NOMO-1 (cell line): ENCODE measurements around the gene UST.

ENCODE experiments used
- DNase-seq, 2 experiments: peaks; one replicate each; lab custom pipeline; 2025; ENCODE audit not compliant: unreplicated experiment in 2 of 2; lab: John Stamatoyannopoulos, UW

Gene UST

DNA sequence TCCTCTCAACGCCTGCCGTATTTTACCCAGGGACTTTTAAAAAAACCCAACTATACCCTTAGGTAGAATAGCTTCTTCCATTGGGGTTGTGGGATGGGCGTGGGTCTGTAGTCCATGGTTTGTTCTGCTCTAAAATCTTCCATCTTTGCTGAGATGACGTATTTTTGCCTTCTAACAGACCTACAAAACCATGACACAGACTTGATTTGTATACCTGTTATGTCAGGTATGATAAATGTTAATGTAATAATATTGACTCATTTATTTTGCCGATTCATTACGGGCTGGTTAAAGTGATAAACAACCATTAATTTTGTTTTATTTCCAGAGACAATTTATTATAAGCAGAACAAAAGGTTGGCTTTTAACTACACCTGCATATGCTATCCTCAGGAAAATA is 48.7 kb downstream of the UST start:
- DNase-seq: no peak

DNA sequence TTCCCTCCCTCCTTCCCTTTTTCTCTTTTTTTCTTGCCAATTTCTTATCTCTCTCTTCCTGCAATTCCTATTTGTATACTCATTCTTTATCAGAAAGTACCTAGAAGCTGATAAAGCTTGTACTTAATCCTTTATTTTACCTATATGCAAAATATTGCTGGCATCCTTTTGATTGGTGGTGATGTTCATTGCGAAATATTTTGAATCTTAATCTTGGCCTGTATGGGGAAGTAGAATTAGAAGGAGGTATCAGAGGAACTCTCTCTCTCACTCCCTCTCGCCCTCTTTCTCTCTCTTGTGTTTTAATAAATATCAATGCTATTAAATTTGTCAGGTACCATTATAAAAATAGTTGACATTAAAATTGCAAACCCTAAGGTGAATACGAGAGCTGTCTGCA is 52.8 kb downstream of the UST start:
- peak in 1 of 2 experiments; percentile 45 for DNase-seq

DNA sequence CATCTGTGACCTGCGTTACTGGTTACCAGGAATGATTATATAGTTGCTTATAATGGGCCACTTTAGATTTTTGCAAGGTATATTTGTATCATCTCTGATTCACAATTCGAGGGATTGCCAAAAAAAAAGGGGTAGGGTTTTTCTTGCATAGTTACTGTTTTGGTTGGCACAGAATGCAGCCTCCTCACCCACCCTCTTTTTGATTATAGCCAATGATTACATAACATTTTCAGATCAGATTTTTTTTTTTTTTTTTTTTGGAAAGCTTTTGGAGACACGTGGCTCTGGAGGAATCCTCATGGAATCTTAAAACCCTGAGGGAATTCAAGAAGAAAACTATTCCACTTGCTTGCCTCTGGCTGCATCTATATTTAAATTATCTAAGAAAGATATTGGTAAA is 53.7 kb downstream of the UST start:
- DNase-seq: no peak

DNA sequence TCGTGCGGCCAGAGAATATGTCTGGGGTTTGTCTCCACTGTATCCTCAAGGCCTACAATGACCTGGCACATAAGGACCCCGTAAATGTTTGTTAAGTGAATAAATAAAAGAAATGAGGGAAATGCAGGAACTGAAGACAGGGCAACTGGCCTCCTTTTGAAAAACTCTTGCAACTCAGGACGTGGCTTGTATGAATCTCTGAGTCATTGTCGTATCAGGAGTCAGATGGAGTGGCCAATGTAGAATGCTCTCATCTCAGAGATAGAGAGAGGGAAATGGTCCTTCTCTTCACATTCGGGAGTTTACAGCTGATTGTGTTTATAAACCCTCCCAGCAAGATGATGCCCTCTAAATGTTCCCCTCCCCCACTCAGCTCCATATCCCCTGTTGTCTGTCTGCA is 57.1 kb downstream of the UST start:
- no peak for DNase-seq

DNA sequence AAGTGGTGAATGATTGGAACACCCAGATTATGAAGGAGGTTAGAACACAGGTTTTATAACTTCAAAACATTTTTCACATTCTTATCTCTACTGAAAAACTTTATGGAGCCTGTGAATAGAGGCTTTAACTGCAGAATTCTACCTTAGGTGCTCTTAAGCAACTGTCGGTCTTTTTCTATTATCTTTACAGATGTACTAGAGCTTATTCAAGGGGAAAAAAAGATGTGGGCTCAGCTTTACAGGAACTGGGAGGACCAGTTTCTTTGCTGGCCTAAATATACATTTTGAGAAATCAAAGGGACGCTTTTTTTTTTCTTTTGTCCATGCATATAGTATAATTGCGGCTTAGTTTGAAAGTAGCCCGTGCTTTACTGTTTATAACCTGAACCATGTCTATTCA is 58.9 kb downstream of the UST start:
- no peak for DNase-seq

DNA sequence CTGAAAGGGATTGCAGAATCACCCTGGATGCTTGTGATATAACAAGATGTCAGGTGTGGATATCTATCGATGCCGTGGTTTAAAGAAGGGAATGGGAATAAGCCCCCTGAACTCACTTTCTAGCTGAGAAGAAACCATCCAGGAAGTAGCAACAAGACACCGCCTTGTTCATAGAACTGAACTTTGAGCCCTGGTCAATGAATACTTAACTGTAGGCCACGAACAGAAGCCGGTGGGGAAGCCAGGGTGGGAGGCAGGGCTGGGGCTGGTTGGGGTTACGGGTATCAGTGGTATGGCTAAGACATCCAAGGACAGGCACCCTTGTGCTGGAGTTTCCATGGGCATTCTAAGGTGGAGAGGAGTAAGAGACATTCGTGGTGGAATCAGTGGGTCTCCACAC is 61.0 kb downstream of the UST start:
- DNase-seq: no peak

DNA sequence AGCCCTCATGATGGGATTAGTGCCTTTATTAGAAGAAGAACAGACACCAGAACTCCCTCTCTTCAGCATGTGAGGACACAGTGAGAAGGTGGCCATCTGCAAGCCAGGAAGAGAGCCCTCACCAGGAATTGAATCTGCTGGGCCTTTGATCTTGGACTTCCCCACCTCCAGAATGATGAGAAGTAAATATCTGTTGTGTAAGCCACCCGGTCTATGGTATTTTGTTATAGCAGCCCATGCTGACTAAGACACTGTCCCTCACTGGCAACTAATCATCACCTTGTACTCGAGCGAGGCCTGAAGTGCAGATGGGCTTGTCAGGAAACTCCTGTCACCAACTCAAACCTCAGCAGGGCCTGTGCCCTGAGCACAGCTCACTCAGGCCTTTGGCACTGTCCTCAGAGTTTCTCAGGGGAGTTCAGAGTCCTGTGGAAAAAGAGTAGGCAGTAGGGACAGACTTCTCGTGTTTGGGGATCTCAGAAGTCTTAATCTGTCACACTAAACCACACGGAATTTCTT is 62.0 kb downstream of the UST start:
- DNase-seq: no peak

DNA sequence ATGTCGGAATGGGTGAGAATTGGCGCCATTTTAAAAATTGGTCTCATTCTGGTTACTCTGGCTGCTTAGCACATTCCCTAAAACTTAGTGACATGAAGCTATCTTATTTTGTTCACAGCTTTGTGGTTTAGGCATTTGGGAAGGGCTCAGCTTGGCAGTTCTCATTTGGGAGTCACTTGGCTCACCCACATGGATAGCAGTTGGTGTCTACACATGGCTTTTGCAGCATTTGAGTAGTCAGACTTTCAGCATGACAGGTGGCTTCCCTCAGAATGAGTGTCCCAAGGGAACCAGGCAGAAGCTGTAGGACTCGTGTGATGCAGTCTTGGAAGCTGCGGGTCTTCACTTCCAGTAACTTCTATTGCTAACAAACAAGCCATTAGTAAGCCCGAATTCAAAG is 64.6 kb downstream of the UST start:
- no peak for DNase-seq

DNA sequence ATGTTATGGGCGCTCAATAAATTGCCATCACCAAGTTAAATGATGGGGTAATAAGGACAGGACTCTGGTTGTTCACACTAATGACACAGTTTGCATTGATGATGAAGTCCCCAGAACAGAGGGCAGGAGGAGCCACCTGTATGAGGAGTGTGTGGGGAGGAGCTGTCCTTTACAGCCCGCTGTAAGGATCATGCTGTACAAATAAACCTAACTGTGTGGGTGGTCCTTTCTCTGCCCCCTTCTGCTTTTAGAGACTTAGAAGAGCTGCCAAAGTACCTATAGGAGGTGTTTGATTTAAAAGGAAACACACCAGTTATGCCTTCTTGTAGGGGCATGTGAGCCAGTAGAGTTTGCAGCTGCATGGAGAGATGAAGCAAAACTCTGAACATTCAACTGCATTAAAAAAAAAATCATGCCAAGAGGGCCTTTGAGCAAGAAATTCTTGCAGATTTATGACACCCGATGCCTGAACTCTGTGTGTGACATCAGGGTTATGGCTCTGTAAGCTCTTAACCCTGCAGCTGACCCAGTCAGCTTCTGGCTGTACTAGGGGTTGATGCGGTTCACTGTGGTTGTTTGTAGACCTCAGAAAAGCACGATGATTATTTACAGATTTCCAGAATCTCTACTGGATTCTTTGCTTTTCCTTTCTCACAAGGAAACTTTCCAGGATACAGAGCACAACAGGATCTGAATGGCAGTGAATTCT is 67.4 kb downstream of the UST start:
- no peak for DNase-seq

DNA sequence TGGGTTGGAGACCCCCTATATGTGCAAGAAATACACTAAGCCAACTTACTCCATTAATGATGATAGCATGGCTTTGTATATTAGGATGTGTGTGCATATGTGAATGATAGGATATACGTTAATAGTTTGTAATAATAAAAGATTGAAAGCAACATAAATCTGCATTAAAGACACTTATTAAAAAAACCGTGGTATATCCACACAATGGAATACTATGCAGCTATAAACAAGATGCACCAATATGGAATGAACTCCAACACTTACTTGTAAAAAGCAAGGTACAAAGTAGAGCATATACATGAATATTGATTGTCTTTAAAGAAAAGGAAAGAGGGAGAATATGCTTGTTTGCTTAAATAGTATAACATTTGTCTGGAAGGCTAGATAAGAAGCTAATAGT is 68.0 kb downstream of the UST start:
- no peak for DNase-seq

DNA sequence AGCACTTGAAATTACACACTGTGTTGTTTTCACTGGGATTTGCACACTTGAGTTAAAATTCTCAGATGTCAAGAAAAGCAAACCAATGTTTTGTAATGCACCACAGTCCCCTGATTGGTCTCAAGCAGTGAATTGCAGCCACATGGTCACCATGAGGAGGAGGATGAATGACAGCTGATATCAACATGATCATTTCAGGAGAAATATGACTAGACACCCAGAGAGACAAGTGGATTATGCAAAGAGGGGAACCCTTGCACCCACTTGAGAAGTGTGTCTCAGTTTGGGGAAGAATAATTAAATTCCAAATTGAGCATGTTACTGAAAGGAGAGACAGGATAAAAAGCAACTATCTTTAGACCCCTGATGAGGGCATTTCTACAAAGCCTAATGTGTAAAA is 69.3 kb downstream of the UST start:
- no peak for DNase-seq

DNA sequence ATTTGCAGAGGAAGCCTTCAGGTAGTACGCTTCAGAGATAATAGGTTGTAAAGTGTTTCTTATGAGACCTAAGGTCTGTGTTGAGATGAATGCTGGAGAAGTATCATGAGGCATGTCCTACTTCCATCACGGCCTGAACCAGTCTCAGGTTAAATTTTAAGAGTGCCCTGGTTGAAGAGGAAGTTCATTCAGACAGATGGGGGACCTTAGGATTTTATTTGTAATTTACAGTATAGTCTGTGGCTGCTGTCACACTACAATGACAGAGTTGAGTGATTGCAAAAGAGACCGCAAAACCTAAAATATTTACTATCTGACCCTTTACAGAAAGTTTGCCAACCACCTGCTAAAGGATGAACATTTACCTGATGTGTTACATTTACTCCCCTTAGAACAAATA is 70.9 kb downstream of the UST start:
- DNase-seq: peak; percentile 11 to 69

DNA sequence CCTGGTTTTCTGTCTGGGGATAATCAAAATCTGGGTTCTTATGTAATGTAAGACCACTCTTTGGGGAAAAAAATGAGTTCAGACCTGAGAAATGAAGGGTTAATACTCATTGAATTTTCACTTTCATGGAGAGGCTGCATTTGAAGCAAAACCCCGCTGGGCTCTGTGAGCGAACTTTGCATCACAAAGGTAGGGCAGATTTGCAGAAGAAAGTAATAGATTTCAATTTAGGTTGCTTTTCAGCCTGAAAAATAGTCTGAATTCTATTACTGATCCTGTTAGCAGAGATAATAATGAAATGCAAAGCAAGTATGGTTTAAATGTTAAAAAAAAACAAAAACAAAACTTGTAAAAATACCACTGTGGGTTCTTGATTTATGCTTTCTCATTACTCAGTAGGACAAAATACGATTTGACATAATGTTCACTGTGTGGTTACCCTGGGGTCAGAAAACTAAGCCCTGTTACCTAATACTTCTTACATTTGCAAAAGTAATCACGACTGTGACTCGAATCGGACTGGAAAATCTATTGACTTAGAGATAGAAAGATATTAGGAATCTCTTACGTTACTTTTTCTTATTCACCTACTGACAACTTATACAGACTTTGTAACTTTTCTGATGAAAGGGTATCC is 72.2 kb downstream of the UST start:
- DNase-seq: no peak

DNA sequence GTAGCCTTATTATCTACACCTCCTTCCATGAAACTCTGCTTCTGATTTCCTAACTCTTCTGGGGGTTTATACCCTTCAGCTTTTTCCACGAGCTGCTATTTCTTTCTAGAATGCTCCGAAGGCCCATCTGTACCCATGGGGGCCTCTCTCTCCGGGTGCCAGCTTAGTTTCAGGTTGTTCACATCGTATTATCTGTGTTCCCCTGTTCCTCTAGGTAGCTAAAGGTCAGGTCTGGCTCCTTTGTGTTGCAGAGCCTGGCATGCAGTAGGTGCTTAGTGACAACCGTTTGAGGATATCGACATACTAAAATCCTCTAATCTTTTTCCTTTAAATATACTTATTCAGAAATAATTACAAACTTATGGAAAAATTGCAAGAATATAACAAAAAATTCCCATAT is 73.0 kb downstream of the UST start:
- no peak for DNase-seq

DNA sequence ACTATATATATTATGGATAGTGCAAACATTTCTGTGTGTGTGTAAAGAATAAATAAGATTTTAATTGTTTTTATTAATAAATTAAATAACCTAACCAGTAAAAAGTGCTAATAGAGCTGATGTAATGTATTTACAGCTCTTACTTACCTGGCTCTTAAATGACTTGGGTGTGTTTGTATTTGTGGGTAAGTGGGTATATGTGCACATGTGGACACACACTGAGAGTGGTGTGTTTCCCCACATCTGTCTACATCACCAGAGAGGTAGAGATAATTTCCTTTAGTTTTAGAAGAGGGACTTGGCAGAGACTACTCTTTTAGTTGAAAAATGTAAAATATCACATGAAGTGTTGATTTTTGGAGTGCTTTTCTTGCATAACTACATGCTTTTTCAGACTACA is 76.0 kb downstream of the UST start:
- no peak for DNase-seq

DNA sequence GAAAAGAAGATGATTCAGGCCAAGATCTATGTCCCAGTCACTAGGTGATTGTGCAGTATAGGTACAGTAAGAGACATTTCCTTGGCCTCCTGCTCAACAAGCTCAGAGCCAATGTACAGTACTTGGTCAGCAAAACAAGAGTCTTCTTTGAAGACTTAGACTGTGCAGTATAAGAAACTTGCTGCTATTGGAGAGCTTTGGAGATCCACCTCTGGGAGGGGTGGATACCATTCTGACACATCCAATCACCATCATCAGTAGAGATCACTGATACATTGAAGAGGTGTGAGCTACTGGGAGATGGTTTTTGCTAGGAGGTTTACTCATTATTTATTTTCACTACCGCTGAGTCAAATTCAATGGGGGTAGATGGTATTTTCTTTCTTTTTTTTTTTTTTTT is 77.5 kb downstream of the UST start:
- DNase-seq: no peak

DNA sequence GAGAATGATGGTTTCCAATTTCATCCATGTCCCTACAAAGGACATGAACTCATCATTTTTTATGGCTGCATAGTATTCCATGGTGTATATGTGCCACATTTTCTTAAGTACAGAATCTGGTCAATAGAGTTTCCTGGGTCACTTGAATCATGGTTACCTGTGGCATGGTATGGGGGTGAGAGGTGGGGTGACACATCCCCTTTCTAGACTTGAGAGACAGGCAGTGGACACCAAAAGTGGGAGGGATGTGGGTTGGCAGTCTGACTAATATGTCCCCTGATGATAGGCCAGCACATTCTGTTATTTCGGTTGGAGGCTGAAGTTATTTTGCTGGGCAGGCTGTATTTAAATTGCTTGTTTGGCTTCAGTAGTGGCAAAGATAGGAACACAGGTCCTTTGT is 78.1 kb downstream of the UST start:
- DNase-seq: no peak

DNA sequence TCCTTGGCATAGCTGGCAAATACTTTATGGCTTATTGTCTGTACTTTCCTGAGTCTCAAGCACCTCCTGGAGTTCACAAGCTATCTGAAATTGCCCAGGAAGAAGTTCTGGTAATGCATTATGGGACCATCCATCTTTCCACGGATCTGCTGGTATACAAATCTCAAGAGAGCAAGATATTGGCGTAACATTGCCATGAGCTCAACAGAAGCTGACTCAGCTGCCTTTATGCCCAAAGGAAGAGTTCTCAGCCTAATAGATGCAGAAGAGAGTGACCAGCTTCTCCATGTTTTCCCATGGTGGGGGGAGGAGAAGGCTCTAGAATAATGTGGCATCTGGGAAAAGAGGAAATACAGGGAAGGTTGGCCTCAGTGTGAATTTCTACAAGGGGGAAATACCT is 78.7 kb downstream of the UST start:
- no peak for DNase-seq

DNA sequence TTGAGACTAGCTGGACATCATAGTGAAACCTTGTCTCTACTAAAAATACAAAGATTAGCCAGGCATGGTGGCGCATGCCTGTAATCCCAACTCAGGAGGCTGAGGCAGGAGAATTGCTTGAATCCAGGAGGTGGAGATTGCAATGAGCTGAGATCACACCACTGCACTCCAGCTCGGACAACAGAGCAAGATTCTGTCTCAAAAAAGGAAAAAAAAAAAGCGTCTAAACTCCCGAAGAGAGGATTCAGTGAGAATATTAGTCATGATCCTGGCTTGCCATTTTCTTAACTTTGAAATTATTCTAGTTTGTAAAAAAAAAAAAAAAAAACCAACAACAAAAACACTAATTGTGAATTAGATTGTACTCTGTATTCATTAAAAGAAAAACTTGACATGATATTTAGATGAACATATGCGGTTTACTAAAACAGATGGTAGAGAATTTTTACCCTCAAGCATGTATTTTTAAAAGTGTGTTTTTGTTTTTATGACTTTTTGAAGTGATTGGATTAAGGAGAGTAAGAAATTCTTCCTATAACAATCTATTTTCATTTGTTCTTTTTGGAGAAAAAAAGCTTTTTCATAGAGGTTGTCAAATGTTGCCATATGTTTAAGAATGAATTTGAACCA is 80.7 kb downstream of the UST start:
- DNase-seq: no peak

DNA sequence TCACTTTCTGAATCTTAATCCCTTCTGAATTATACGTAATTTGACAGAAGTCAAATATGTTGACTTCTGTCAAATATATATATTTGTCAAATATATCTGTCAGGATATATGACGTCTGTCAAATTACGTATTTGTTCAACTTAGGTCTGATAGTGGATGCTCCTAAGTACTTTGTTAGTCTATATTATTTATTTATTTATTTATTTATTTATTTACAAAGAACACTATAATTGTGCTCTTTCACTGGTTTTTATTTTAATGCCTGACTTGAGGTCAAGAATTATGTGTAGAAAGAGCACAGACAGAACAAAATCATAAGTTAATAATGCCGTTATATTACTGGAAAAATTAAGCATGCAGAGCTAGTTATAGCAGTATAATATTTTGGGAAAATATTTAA is 81.2 kb downstream of the UST start:
- DNase-seq: no peak

DNA sequence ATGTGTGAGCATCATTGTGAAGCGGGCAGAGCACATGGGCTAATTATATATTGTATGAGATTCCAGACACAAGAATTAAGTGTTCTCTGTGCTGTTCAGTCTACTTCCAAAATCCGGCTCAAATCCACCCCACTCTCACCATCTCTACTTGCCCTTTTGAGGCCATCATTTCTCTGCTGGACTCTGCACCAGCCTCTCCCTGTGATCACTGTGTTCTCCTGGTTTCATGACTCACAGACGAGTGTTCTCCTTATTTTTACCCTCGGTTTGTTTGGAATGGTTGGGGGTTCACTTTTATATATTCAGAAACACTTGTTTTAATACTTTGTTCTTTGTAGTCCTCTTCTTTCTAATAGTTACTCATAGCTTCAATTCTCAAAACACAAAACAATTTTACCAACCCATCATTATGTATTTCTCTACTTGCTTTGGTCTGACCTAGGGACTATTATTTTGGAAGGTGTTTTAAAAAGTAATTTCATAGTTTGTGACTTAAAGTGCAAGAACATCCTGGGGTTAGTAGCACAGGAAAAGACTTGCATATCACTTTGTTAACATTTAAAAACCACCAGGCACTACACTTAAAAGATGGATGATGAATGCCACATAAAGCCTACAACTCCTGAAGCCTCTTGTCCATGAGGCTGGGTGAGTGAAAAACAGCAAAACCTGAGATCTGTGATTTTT is 82.7 kb downstream of the UST start:
- no peak for DNase-seq

DNA sequence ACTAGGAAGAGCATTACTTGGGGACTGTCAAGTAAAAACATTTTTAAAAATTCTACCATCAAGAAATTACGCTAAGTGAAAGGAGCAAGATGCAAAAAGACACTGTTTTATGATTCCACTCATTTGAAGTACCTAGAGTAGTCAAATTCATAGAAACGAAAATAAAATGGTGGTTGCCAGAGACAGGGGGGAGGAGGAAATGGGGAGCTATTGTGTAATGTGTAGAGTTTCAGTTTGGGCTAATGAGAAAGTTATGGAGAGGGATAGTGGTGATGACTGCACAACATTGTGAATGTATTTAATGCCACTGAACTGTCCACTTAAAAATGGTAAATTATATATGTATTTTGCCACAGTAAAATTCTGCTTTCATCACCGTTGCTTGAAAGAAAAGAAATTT is 83.8 kb downstream of the UST start:
- DNase-seq: peak; percentile 28 to 50
